A549 (cell line): ENCODE results near the gene TRERF1. TPM values are rescaled to one million over a fixed set of nuclear protein-coding genes. Genes with fewer than 3 reads are reported as not detected.

Experiments
- ATAC-seq, 2 experiments: fragments of 200-7000 bp in 1 of 2; fragments of >200 bp in 1 of 2; cut with Nextera tagmentation in 1 of 2; cut with Tn5 transposase in 1 of 2; 3 replicates each; pipeline versions ENCODE4 v1.8.0 to v1.9.1; 2018 to 2020; ENCODE audit warnings: mild to moderate bottlenecking in 1 of 2, moderate library complexity in 1 of 2
- CTCF ChIA-PET: fragments of 300-600 bp; sonication (Branson Sonifier 250); formaldehyde crosslinking; extraction: SDS; loops from one replicate; lab custom pipeline; 2021; ENCODE audit warnings: antibody characterized with exemption, inconsistent platforms; lab: Yijun Ruan, JAX
- POLR2A ChIA-PET: fragments of 350-600 bp; formaldehyde crosslinking; extraction: SDS; loops from one replicate; lab custom pipeline; 2021; ENCODE audit warnings: antibody characterized with exemption, inconsistent platforms; lab: Yijun Ruan, JAX
- DNase-seq, 2 experiments: peaks; one replicate each; pipeline versions ENCODE4 v3.0.0 to v3.0.0-alpha.2; 2011 to 2016; ENCODE audit warnings: low read depth in 1 of 2, low spot score in 1 of 2
- FAIRE-seq: peaks from 2 replicates; lab custom pipeline; 2011; peaks lifted over from hg19 to GRCh38; lab: Jason Lieb, UNC
- H3K27ac ChIP-seq, 2 experiments: fragments of >200 bp; sonication (Bioruptor Twin); formaldehyde crosslinking; 3 replicates each; pipeline ENCODE4 v1.5.1; 2016 to 2017
- H3K4me1 ChIP-seq: fragments of >200 bp; sonication (Bioruptor Twin); formaldehyde crosslinking; 3 replicates; pipeline ENCODE4 v1.6.1; 2016
- H3K4me2 ChIP-seq: fragments of >200 bp; sonication (Bioruptor Twin); formaldehyde crosslinking; 3 replicates; pipeline ENCODE4 v1.6.1; 2016
- H3K4me3 ChIP-seq: fragments of >200 bp; sonication (Bioruptor Twin); formaldehyde crosslinking; 3 replicates; pipeline ENCODE4 v1.5.1; 2016
- H3K9me3 ChIP-seq: fragments of >200 bp; sonication (Bioruptor Twin); formaldehyde crosslinking; 3 replicates; pipeline ENCODE4 v1.6.1; 2016
- CBX8 ChIP-seq: fragments of 200-600 bp; sonication (generic); IDR thresholded peaks from 2 replicates; pipeline ENCODE4 v1.6.1; 2016
- CEBPB ChIP-seq, 2 experiments: fragments of >200 bp in 1 of 2; sonication (Bioruptor Twin) in 1 of 2; formaldehyde crosslinking in 1 of 2; IDR thresholded peaks; 2 replicates each; pipeline ENCODE4 v1.6.1; 2012 to 2016
- EP300 ChIP-seq, 2 experiments: fragments of >200 bp; sonication (Bioruptor Twin); formaldehyde crosslinking; IDR thresholded peaks; 2 replicates in 1 of 2; 3 replicates in 1 of 2; pipeline ENCODE4 v1.6.1; 2016 to 2017
- FOXS1 ChIP-seq: fragments of 250-450 bp; sonication (Bioruptor Pico); IDR thresholded peaks from 2 replicates; pipeline ENCODE4 v1.5.0; 2020; ENCODE audit warnings: mild to moderate bottlenecking, moderate library complexity
- HEYL ChIP-seq: fragments of 250-450 bp; sonication (Bioruptor Pico); IDR thresholded peaks from 2 replicates; pipeline ENCODE4 v1.8.0; 2021; ENCODE audit warnings: mild to moderate bottlenecking, moderate library complexity
- HOXB13 ChIP-seq: fragments of 250-450 bp; sonication (Bioruptor Pico); IDR thresholded peaks from 2 replicates; pipeline ENCODE4 v1.5.0; 2020; ENCODE audit warnings: low read depth, mild to moderate bottlenecking, moderate library complexity
- JUNB ChIP-seq: fragments of >200 bp; sonication (Bioruptor Twin); formaldehyde crosslinking; IDR thresholded peaks from 2 replicates; pipeline ENCODE4 v1.6.1; 2016
- NFE2L2 ChIP-seq: fragments of 150-350 bp; conservative IDR thresholded peaks from 2 replicates; pipeline ENCODE4 v1.6.1; 2014; ENCODE audit warnings: low read length
- NR3C1 ChIP-seq: fragments of >200 bp; sonication (Bioruptor Twin); formaldehyde crosslinking; IDR thresholded peaks from 3 replicates; pipeline ENCODE4 v1.6.1; 2017
- RNF2 ChIP-seq: fragments of 200-600 bp; sonication (generic); IDR thresholded peaks from 2 replicates; pipeline ENCODE4 v1.6.1; 2016; ENCODE audit warnings: low read depth, mild to moderate bottlenecking, antibody characterized with exemption, moderate library complexity, borderline replicate concordance
- USF2 ChIP-seq: fragments of 450-650 bp; IDR thresholded peaks from 2 replicates; pipeline ENCODE4 v1.6.1; 2014; ENCODE audit warnings: antibody characterized with exemption
- WGBS: methylation state at CpG from one replicate; pipeline ENCODE4 v1.1.6; 2017; ENCODE audit errors: missing lambda C conversion rate; 5-methylcytosine and 5-hydroxymethylcytosine counted together
- polyA plus RNA-seq, 4 experiments: library from polyadenylated mRNA; depleted of rRNA in 3 of 4; stranded (reverse); fragments of >200 nt; fragmentation: RNase III in 1 of 4; extraction: RNeasy Plus Mini Kit Qiagen cat#74134 plus additional on column Dnase treatment in 1 of 4; gene quantifications; 2 replicates in 3 of 4; 3 replicates in 1 of 4; pipeline ENCODE4 v1.2.3, GENCODE V29; 2011 to 2017
- TF ChIP-seq, protein P1 (sequence below): IDR thresholded peaks from 2 replicates; pipeline ENCODE4 v1.6.1; 2012; ENCODE audit warnings: low read depth, borderline replicate concordance
- TF ChIP-seq, protein P2 (sequence below): fragments of 250-450 bp; sonication (Bioruptor Pico); IDR thresholded peaks from 2 replicates; pipeline ENCODE4 v1.5.0; 2021; ENCODE audit warnings: mild to moderate bottlenecking, moderate library complexity, borderline replicate concordance
- TF ChIP-seq, protein P3 (sequence below): fragments of 200-600 bp; sonication (generic); IDR thresholded peaks from 2 replicates; pipeline ENCODE4 v1.6.1; 2016; ENCODE audit warnings: antibody characterized with exemption, mild to moderate bottlenecking, moderate library complexity

The TRERF1 gene
- polyA plus RNA-seq, 2 of the 4 experiments (the other 2 are of a cell fraction), result 2.4 to 3.5 TPM

DNA sequence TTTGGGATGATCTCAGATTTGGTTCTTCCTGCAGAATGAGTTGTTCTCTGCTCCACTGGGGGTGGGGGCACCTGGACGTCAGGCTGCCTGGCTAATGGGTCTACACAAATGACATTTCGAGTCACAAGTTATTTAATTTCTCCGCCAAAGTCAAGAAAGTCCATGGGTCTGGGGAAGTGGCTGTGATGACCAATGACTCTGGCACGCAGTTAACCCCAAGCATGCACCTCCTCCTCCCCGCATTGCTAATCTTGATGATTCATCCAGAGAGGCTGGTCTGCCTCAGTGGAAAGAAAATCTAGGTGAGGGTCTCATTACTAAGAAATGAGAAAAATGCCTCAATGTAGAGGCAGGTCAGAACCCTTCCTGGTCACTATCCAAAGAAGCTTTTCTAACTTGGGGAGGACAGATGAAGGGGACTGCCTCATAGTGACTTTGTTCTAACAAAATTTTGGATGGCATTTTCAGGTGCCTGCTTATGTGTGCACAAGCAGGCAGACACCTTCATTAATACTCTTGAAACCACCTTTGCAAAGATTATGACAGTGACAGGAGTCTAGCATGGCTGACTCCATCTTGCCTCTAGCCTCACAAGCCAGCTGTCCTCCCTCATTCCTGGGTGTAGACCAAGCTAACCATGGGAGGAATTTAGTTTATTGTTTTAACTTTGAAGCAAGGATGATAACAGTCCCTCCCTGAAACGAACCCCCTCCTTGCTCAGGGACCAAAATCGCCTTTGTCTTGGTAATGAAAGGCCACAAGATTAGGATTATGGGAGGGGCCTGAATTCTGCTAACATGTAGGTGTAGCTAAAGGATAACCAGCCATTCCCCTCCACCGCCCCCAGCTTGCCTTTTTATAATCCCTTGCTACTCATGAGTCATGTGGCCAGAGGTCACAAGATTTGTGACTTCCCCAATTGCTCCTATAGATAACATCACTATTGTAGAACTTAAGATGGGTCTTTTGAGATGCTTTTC, 135.4 kb downstream of the TRERF1 start (continued):
- TF ChIP-seq USF2, result no peak

- POLR2A ChIA-PET, result no interaction called here
- 62% methylated on average over 9 of the region's 10 CpGs for WGBS
- Histone ChIP-seq H3K27ac (peak overlapping the region; percentile 92 to 94), H3K9me3 (no peaks in the 10 kb centered on the region), H3K4me2 (peak overlapping the region; percentile 92), H3K4me1 (peaks cover 51% of the 10 kb centered on the region), H3K4me3 (0 out of 3 replicates have a peak overlapping the region, but pooled peaks have one; percentile 3)
- ATAC-seq (peak; percentile 64 to 75), FAIRE-seq (no peak), DNase-seq (no peak)
- TF ChIP-seq FOXS1 (no peak), JUNB (no peak), RNF2 (no peak), HOXB13 (CRISPR knock-in tag) (no peak), NR3C1 (no peak), HEYL (CRISPR knock-in tag) (no peak), CBX8 (no peak), EP300 (IDR thresholded peaks at IDR 0.05) (no peak), CEBPB (IDR thresholded peaks at IDR 0.05) (no peak), NFE2L2 (no peak)
- TF ChIP-seq, protein P1, sequence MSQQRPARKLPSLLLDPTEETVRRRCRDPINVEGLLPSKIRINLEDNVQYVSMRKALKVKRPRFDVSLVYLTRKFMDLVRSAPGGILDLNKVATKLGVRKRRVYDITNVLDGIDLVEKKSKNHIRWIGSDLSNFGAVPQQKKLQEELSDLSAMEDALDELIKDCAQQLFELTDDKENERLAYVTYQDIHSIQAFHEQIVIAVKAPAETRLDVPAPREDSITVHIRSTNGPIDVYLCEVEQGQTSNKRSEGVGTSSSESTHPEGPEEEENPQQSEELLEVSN, result no peak
- TF ChIP-seq, protein P2, sequence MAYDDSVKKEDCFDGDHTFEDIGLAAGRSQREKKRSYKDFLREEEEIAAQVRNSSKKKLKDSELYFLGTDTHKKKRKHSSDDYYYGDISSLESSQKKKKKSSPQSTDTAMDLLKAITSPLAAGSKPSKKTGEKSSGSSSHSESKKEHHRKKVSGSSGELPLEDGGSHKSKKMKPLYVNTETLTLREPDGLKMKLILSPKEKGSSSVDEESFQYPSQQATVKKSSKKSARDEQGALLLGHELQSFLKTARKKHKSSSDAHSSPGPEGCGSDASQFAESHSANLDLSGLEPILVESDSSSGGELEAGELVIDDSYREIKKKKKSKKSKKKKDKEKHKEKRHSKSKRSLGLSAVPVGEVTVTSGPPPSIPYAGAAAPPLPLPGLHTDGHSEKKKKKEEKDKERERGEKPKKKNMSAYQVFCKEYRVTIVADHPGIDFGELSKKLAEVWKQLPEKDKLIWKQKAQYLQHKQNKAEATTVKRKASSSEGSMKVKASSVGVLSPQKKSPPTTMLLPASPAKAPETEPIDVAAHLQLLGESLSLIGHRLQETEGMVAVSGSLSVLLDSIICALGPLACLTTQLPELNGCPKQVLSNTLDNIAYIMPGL (CRISPR knock-in tag), result no peak
- TF ChIP-seq, protein P3, sequence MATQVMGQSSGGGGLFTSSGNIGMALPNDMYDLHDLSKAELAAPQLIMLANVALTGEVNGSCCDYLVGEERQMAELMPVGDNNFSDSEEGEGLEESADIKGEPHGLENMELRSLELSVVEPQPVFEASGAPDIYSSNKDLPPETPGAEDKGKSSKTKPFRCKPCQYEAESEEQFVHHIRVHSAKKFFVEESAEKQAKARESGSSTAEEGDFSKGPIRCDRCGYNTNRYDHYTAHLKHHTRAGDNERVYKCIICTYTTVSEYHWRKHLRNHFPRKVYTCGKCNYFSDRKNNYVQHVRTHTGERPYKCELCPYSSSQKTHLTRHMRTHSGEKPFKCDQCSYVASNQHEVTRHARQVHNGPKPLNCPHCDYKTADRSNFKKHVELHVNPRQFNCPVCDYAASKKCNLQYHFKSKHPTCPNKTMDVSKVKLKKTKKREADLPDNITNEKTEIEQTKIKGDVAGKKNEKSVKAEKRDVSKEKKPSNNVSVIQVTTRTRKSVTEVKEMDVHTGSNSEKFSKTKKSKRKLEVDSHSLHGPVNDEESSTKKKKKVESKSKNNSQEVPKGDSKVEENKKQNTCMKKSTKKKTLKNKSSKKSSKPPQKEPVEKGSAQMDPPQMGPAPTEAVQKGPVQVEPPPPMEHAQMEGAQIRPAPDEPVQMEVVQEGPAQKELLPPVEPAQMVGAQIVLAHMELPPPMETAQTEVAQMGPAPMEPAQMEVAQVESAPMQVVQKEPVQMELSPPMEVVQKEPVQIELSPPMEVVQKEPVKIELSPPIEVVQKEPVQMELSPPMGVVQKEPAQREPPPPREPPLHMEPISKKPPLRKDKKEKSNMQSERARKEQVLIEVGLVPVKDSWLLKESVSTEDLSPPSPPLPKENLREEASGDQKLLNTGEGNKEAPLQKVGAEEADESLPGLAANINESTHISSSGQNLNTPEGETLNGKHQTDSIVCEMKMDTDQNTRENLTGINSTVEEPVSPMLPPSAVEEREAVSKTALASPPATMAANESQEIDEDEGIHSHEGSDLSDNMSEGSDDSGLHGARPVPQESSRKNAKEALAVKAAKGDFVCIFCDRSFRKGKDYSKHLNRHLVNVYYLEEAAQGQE, result no peak
- CTCF ChIA-PET, result interaction anchor here (0.7 to 2.0 kb wide), 4 partner anchors 9 to 232 kb away, joined by 3 to 6 read pairs (median 5); no protein-coding TSS in a partner anchor
Observed at GRCh38 chr6:42315259-42315990, 136.3 kb downstream of the TRERF1 start.
